HL-60 (cell line): ENCODE data around the gene ZNF618.

Experiments used
- DNase-seq, 2 experiments: peaks; one replicate each; pipeline ENCODE4 v3.0.0-alpha.2; 2010 to 2020; ENCODE audit warnings: low read depth in 1 of 2, low spot score in 1 of 2
- H3K27ac ChIP-seq: fragments of 250-450 bp; sonication (Bioruptor Pico); replicated peaks from 2 replicates; pipeline ENCODE4 v1.5.1; 2020; ENCODE audit warnings: mild to moderate bottlenecking, moderate library complexity
- H3K27me3 ChIP-seq: fragments of 250-450 bp; sonication (Bioruptor Pico); 2 replicates; pipeline ENCODE4 v1.5.1; 2021; ENCODE audit warnings: mild to moderate bottlenecking, moderate library complexity; ENCODE audit not compliant: insufficient read depth, poor library complexity, severe bottlenecking
- H3K4me3 ChIP-seq: replicated peaks from 2 replicates; pipeline ENCODE4 v1.5.1; 2011; ENCODE audit warnings: mild to moderate bottlenecking, control low read depth, low read length; ENCODE audit not compliant: insufficient read depth
- CTCF ChIP-seq: IDR thresholded peaks from one replicate; pipeline ENCODE4 v1.5.1; 2011; ENCODE audit warnings: low read length, control low read depth, inconsistent platforms; ENCODE audit not compliant: insufficient read depth
- GABPA ChIP-seq: IDR thresholded peaks from 2 replicates; pipeline ENCODE4 v1.6.1; 2012; ENCODE audit warnings: low read depth
- POLR2AphosphoS5 ChIP-seq: IDR thresholded peaks from 2 replicates; pipeline ENCODE4 v1.6.1; 2012; ENCODE audit warnings: low read depth
- REST ChIP-seq: IDR thresholded peaks from 2 replicates; pipeline ENCODE4 v1.6.1; 2012; ENCODE audit warnings: low read depth; ENCODE audit not compliant: insufficient replicate concordance
- SPI1 ChIP-seq: IDR thresholded peaks from 2 replicates; pipeline ENCODE4 v1.6.1; 2012; ENCODE audit warnings: low read depth, mild to moderate bottlenecking, borderline replicate concordance

Gene ZNF618

GRCh38 chr9:113979343-113980127 lies 103.4 kb downstream of the ZNF618 start:
- TF ChIP-seq POLR2AphosphoS5 (no peak), GABPA (no peak), REST (no peak), CTCF (no peak), SPI1 (no peak)

GRCh38 chr9:113984639-113985380 lies 108.7 kb downstream of the ZNF618 start:
- H3K27me3 ChIP-seq = no peaks in the 10 kb centered on the region

More at GRCh38 chr9:113979343-113980127, 103.4 kb downstream of the ZNF618 start:
- Histone ChIP-seq H3K27ac (no peak overlapping the region), H3K27me3 (no peaks in the 10 kb centered on the region), H3K4me3 (no peak overlapping the region)
- no peak for DNase-seq

More at GRCh38 chr9:113984639-113985380, 108.7 kb downstream of the ZNF618 start:
- Histone ChIP-seq H3K4me3 (no peak overlapping the region), H3K27ac (no peak overlapping the region)
- DNase-seq = no peak
- TF ChIP-seq CTCF (no peak), GABPA (no peak), REST (no peak), SPI1 (no peak), POLR2AphosphoS5 (no peak)
